Right lobe of liver (tissue), 6 donors: ENCODE results near the gene RIT1. TPM values are rescaled to one million over a fixed set of nuclear protein-coding genes. Genes with fewer than 3 reads are reported as not detected.

ENCODE experiments used
- ATAC-seq, 4 donors: fragments of 200-7000 bp; cut with Tn5 transposase; one replicate each; pipeline ENCODE4 v1.9.1; 2020; ENCODE audit warnings: mild to moderate bottlenecking in 4 of 4, moderate library complexity in 4 of 4
- DNase-seq, 3 donors: peaks; one replicate each; pipeline ENCODE4 v3.0.0-alpha.2; 2020
- H3K27ac ChIP-seq, 3 donors: fragments of 200-600 bp; one replicate each; pipeline ENCODE4 v1.8.0; 2022
- H3K27me3 ChIP-seq, 2 donors: fragments of 200-600 bp; one replicate each; pipeline ENCODE4 v1.8.0; 2022
- H3K36me3 ChIP-seq, 4 donors: fragments of 200-600 bp; sonication (generic) in 1 of 4; one replicate each; pipeline versions ENCODE4 v1.5.1 to v1.8.0; 2017 to 2022; ENCODE audit warnings: control low read depth in 1 of 4
- H3K4me1 ChIP-seq, 4 donors: fragments of 200-600 bp; sonication (generic) in 1 of 4; one replicate each; pipeline versions ENCODE4 v1.5.1 to v1.8.0; 2017 to 2022; ENCODE audit warnings: control low read depth in 1 of 4
- H3K4me3 ChIP-seq, 3 donors: fragments of 200-600 bp; one replicate each; pipeline ENCODE4 v1.8.0; 2022
- H3K9me3 ChIP-seq, 4 donors: fragments of 200-600 bp; sonication (generic) in 1 of 4; one replicate each; pipeline versions ENCODE4 v1.5.1 to v1.8.0; 2017 to 2022; ENCODE audit warnings: control low read depth in 1 of 4
- POLR2A ChIP-seq: fragments of 450-650 bp; IDR thresholded peaks from one replicate; pipeline ENCODE4 v1.6.1; 2017; ENCODE audit warnings: antibody characterized with exemption, mild to moderate bottlenecking
- WGBS: methylation state at CpG from one replicate; pipeline ENCODE4 v1.1.6; 2018; ENCODE audit warnings: low coverage, low lambda C conversion rate; ENCODE audit not compliant: insufficient coverage; ENCODE audit errors: missing lambda C conversion rate; 5-methylcytosine and 5-hydroxymethylcytosine counted together
- intact Hi-C, 2 donors: fragments of 100-400 bp; cut with DNase I; formaldehyde crosslinking; loops; one replicate each; pipeline versions ENCODE4 v1.11.2 to v1.14.1; 2022
- total RNA-seq, 6 experiments: library from RNA; depleted of rRNA in 2 of 6; stranded (reverse); fragments of >200 nt in 2 of 6; fragmentation: NEBNext Ultra II Directional in 3 of 6; extraction: Animal tissue kit (Norgen Biotek cat#: 25700) in 3 of 6; gene quantifications; one replicate each; pipeline versions ENCODE4 v1.1.0 to v1.2.4, GENCODE V29; 2016 to 2023
- TF ChIP-seq, protein P1 (sequence below), 4 donors: fragments of 200-600 bp in 3 of 4; fragments of 450-650 bp in 1 of 4; IDR thresholded peaks; one replicate each; pipeline versions ENCODE4 v1.5.1 to v1.8.0; 2016 to 2022; ENCODE audit warnings: antibody characterized with exemption in 4 of 4, mild to moderate bottlenecking in 2 of 4
- donor health status: DM: no; HTN: yes; CAD: no.
- donor health status: DM: no; HTN: no; CAD: no.
- donor health status: DM: no; HTN: no; CAD: no.
- donor health status: DM: no; HTN: yes; CAD: no.
- donor health status: DM: no; HTN: yes; CAD: no.

Gene RIT1
- total RNA-seq, 6 experiments from 2014 or later: 4.9 to 28.3 (median 11.3) TPM

DNA sequence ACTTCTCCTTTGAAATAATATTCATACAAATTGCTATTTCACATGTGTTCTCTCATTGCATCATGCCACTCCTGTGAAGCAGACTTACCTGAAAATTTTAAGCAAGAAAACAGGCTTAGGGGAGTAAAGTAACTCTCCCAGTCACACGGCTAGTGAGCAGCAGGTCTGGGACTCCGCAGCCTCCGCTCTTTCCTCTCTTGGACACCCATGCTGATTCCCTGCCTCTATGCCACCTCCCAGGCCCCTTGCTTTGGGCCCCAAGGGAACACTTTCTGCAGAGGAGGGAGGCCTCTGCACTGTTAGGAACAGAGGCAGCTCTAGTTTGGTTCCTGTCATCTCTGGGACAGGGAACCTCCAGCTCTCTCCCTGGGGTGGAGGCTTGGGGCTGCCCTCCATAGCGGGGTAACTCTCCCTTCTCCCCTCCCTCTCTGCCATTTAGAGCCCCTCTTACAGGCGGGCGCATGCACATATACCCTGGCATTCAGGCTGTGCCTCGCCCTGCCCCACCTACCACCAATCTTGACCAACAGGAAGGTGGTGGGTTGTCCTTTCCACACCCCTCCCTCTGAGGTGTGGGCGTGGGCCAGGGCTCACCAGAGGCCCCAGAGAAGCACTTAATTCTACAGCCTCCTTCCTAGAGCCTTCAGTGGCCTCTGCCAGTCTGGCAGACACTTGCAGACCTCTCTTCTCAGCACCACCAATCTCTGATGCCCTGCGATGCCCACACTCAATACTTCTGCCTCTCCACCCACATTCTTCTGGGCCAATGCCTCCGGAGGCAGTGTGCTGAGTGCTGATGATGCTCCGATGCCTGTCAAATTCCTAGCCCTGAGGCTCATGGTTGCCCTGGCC lies 30.1 kb upstream of the RIT1 start, which contains the start of gene RXFP4:
Gene RXFP4 (plus strand): TSS at position 646 of the 852 bp plus-strand sequence. CDS start 72 bp downstream, at position 718.
- ATAC-seq: peak in 1 of 4 donors; percentile 3
- Histone ChIP-seq H3K27me3 (no peaks in the 10 kb centered on the region), H3K9me3 (no peaks in the 10 kb centered on the region), H3K4me3 (no peak within 1 kb of the TSS), H3K27ac (peak within 1 kb of the TSS; percentile 10 to 51 (median 37)), H3K4me1 (peaks cover 0 to 9% (median 3%) of the 10 kb centered on the region in 4 donors), H3K36me3 (no peaks in the 10 kb centered on the region)
- WGBS: 79% methylated on average over 7 of the region's 11 CpGs
- intact Hi-C loops: loop anchor here in 1 of 2 donors (5.0 kb wide), 1 partner anchor 41 kb away; no protein-coding TSS in a partner anchor
- TF ChIP-seq, protein P1, sequence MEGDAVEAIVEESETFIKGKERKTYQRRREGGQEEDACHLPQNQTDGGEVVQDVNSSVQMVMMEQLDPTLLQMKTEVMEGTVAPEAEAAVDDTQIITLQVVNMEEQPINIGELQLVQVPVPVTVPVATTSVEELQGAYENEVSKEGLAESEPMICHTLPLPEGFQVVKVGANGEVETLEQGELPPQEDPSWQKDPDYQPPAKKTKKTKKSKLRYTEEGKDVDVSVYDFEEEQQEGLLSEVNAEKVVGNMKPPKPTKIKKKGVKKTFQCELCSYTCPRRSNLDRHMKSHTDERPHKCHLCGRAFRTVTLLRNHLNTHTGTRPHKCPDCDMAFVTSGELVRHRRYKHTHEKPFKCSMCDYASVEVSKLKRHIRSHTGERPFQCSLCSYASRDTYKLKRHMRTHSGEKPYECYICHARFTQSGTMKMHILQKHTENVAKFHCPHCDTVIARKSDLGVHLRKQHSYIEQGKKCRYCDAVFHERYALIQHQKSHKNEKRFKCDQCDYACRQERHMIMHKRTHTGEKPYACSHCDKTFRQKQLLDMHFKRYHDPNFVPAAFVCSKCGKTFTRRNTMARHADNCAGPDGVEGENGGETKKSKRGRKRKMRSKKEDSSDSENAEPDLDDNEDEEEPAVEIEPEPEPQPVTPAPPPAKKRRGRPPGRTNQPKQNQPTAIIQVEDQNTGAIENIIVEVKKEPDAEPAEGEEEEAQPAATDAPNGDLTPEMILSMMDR (IDR thresholded peaks at IDR 0.05): no peak
- TF ChIP-seq POLR2A: no peak
- no peak for DNase-seq

DNA sequence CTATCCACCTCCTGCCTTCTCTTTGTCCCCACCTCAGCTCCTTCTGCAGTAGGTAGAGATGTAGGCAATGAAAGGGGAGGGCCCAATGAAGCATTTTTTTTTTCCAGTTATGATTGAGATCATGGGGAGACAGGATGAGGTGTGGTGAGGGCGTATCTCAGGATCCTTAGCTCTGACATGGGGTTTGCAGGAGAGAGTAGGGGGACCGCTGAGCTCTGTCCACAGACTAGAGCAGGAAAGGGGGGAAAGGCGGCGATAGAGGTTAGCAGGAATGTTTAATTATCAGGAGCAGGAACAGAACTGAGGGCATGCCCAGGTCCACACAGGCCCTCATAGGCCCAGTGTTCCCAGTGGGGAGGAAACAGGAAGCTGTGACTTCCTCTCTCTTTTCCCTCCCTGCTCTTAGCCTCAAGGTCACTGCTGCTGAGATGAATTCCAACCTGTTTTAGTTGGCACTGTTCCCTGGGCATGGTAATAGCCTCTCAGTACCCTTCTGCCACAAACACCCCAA lies 29.4 kb upstream of the RIT1 start:
- H3K36me3 ChIP-seq: no peaks in the 10 kb centered on the region
- ATAC-seq: peak; percentile 72 to 80 (median 79)
- no peak for DNase-seq

DNA sequence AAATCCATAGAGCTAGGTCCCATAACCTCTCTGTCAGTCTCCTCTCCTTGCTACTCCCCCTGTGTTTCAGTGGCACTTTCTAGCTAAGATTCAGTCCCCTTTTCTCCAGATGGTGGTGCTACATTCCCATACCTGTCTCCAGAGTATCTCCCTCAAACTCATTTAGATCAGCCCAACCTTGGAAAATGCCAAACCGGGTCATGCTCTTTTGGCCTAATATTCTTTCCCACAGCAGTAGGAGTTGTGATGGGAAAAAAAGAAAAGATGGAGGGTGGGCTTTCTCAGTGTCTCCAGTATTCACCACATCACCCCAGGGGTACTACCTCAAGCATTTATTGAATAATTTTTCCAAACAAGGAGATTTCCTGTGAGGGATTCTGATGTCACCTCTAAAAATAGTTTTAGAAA lies 27.1 kb upstream of the RIT1 start:
- 0% methylated on average over 1 of the region's 1 CpG for WGBS
- Histone ChIP-seq H3K36me3 (no peaks in the 10 kb centered on the region), H3K27ac (no peak overlapping the region), H3K4me1 (peaks cover 0 to 11% (median 5%) of the 10 kb centered on the region in 4 donors), H3K9me3 (no peaks in the 10 kb centered on the region), H3K27me3 (no peaks in the 10 kb centered on the region), H3K4me3 (no peak overlapping the region)
- ATAC-seq (peak; percentile 41 to 61 (median 54)), DNase-seq (no peak)
- TF ChIP-seq POLR2A: no peak
- TF ChIP-seq, protein P1 (IDR thresholded peaks at IDR 0.05): peak; percentile 55 to 69 (median 61)
- intact Hi-C loops: loop anchor here in 1 of 2 donors (5.0 kb wide), 1 partner anchor 49 kb away; no protein-coding TSS in a partner anchor

More for the DNA sequence above, 29.4 kb upstream of the RIT1 start:
- Histone ChIP-seq H3K4me3 (no peak overlapping the region), H3K27me3 (no peaks in the 10 kb centered on the region), H3K27ac (peak overlapping the region; percentile 10 to 43 (median 37)), H3K4me1 (peaks cover 0 to 9% (median 3%) of the 10 kb centered on the region in 4 donors), H3K9me3 (no peaks in the 10 kb centered on the region)
- intact Hi-C loops: loop anchor here in 1 of 2 donors (5.0 kb wide), 1 partner anchor 42 kb away; no protein-coding TSS in a partner anchor
- TF ChIP-seq POLR2A: peak; percentile 11
- TF ChIP-seq, protein P1 (IDR thresholded peaks at IDR 0.05): no peak
- 46% methylated on average over 4 of the region's 4 CpGs for WGBS

DNA sequence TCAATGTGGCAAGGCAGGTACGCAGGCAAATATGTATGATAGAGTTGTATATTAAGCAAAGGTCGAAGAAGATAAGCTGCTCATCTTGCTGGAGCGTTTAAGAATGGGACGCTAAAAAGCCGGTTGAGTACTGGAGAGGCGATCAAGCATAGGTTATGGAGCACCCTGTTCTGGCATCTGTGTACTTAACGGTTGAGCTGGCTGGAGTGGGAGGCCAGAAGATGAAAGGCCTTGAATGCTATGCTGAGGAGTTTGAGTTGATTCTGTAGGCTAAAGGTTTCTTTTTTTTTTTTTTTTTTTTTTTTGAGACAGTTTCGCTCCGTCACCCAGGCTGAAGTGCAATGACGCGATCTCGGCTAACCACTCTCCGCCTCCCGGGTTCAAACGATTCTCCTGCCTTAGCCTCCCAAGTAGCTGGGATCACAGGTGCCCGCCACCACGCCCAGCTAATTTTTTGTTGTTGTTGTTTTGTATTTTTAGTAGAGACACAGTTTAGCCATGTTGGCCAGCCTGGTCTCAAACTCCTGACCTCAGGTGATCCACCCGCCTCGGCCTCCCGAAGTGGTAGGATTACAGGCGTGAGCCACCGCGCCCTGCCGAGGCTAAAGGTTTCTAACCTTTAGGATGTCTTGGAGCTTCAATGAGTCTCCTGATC lies 23.9 kb upstream of the RIT1 start:
- peak overlapping the region; percentile 71 to 83 (median 82) for H3K27ac ChIP-seq
- H3K9me3 ChIP-seq: no peaks in the 10 kb centered on the region
- 85% methylated on average over 23 of the region's 24 CpGs for WGBS
- peak in 1 of 4 donors; percentile 4 for ATAC-seq
- peaks cover 0 to 27% (median 16%) of the 10 kb centered on the region in 4 donors for H3K36me3 ChIP-seq
- H3K27me3 ChIP-seq: no peaks in the 10 kb centered on the region
- intact Hi-C loops: loop anchor here in 1 of 2 donors (5.0 kb wide), 1 partner anchor 52 kb away; no protein-coding TSS in a partner anchor
- peak overlapping the region; percentile 56 to 97 (median 91) for H3K4me3 ChIP-seq
- H3K4me1 ChIP-seq: peaks cover 0 to 30% (median 9%) of the 10 kb centered on the region in 4 donors
- no peak for DNase-seq
- TF ChIP-seq, protein P1 (IDR thresholded peaks at IDR 0.05): no peak
- no peak for TF ChIP-seq POLR2A
